SK-N-MC (cell line): ENCODE data around the gene LTB4R.

ENCODE experiments used
- EZH2 ChIP-seq: fragments of 200-600 bp; sonication (generic); IDR thresholded peaks from one replicate; pipeline ENCODE4 v1.6.1; 2017; ENCODE audit warnings: antibody characterized with exemption
- POLR2AphosphoS5 ChIP-seq: IDR thresholded peaks from 2 replicates; pipeline ENCODE4 v1.6.1; 2012; ENCODE audit warnings: mild to moderate bottlenecking, low read depth, low read length, borderline replicate concordance

- TF ChIP-seq EZH2 (no peak), POLR2AphosphoS5 (no peak)
These were observed 32.7 kb downstream of the LTB4R start for GRCh38 chr14:24343795-24344660.
